COLO829 (cell line): Measurements from ENCODE around the gene SPTLC2.
A peak's percentile ranks its signal among the peaks of the same experiment; 100 is the strongest.

ENCODE experiments used
- DNase-seq: peaks from one replicate; pipeline ENCODE4 v3.0.0; 2012; ENCODE audit warnings: low spot score

Gene SPTLC2

DNA sequence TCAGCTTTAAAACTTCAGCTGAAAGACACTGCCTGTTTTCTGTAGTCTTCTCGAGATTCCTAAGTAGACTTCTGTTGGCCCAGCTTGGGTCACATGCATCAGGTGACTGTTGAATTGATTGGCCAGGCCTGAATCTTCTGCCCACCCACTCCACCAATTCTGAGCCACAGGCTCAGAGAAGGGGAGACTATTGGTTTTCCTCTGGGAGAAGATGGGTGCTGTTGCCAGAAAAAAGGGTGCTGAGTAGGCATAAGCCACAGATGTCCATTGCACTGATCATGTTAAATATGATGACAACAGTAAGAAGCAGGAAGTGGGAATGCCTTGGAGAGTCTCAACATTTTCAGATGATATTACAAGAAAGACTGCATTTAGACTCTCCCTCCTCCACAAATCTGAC, 6.8 kb upstream of the SPTLC2 start:
- no peak for DNase-seq

DNA sequence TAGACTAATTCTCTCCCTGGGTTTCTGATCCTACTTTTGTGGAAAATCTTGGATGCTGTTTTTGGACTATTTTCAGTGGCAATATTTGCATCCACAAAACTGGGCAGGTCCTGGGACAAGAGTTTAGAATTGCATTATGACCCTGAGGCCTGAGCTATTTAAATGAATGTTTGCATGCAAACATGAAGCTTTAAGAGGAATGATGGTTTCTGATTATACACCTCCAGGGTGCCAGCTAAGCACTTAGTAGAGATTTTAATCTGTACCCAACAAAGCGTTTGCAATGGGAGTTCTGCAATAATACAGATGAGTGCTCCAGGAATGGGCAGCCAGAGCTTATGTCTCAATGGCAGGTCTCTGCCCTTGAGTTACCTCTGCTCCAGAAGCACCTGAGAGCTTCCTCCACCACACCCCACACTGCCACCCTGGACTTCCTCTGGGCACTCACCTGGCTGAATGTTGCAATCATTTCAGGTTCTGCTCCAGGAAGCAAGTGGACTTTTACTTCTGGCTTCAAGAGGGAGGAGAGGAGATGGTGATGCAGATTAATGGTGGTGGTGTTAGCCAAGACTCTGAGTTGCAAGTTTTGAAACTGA, 6.0 kb upstream of the SPTLC2 start:
- no peak for DNase-seq

DNA sequence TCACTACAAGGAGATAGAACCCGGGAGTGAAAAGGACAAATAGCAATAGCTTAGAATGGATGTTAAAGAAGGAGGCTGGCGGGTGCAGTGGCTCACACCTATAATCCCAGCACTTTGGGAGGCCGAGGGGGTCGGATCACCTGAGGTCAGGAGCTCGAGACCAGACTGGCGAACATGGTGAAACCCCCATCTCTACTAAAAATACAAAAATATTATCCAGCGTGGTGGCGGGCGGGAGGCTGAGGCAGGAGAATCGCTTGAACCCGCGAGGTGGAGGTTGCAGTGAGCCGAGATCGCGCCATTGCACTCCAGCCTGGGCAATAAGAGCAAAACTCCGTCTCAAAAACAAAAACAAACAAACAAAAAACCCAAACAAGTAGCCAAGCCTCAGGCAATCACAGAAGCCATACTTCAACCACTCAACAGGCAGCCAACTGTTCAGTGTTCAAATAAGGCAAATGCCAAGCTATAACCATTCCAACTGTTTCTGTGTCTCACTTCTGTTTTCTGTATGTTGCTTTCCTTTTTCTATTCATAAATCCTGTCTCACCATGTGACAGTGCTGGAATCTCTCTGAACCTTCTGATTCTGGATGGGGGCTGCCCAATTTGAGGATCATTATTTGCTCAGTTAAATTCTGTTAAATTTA, 3.9 kb upstream of the SPTLC2 start:
- DNase-seq: no peak

DNA sequence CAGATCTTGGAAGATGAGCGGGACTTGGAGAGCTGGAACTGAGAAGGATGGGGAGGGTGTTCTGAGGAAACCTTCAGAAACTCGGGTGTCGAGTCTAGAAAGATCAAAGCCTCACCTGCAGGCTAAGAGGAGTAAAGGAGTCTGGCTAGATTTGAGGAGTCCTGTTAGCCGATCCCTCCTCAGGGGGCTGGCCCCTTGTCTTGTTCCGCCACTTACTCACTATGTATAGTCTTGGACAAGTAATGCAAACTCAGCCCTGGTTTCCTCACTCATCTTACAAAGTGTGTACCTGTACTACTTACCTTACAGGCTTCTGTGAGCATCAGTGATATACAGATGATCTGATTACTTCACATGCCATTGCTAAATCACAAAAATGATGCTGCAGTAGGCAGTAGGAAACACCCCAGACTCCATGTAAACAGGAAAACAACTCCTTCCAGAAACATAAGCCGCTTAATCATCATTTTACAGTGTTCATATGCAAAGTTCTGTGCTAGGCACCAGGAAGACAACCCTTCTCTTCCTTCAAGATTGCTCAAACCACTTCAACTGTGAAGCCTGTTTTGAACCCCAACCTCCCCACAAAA, 2.0 kb upstream of the SPTLC2 start:
- DNase-seq: no peak

DNA sequence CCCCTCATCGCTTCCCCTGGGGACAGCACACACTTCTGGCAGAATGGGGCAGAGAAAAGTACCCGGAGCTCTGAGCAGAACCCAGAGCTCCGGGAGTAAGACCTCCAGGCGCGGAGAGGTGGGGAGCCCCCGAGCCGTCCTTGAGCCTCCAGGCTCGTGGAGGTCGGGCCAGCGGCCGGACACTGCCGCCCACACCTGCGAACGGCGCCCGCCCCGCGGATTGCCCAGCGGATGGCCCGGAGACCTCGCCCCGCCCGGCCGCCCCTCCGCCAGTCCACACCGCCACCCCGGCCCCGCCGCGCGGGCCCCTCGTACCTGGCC, 344 bp downstream of the SPTLC2 start:
- DNase-seq: no peak

DNA sequence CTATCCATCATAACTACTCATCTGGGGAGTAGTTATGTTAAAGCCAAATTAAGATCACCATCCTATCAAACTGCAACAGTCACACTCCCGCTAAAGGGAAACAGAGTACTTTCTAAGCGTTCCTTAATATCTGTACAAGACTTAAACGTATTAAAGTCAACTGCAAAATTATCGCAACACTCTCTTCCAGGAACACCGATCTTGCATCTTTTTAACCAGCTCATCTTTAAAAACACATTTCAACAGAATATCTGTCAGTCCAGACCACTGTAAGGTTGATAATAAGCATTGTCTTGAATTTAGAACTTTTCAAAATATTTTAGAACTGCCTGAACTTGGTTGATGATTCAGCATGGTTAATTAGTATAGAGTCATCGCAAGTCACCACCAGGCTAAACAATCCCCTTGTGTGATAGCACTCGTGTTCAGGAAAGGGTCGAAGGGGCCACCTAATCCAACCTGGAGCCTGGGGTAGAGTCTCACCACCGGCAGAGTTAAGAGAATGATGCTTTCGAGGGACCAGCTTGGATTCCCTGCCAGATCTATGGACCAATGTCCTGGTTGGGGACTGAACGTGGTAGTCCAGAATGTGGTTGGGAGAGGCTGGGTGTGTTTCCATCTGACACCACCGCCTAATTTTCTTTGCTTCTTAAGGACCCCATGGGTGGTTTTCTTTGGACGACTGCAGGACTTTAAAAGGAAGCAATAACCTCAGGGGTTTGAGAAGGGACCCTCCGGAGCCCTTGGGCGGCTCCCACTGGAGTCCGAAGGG, 890 bp downstream of the SPTLC2 start:
- peak; percentile 40 for DNase-seq

DNA sequence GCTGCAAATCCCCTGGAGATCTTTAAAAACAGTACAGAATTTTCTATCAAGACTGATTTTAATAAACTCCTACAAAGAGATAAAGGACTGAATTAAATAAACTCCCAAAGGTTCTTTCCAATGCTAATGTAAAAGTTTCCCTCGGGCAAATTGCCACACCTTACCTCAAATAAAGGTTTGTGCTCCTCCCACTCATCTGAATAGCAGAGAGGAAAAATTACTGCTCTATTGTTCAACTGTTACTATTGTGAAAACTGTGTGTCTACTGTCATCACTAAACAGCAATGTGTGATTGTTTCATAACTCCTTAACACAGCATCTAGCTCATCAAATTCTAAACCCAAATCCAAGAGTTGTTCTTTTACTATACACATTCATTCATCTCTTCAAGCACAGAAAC, 3.2 kb downstream of the SPTLC2 start:
- DNase-seq: no peak

DNA sequence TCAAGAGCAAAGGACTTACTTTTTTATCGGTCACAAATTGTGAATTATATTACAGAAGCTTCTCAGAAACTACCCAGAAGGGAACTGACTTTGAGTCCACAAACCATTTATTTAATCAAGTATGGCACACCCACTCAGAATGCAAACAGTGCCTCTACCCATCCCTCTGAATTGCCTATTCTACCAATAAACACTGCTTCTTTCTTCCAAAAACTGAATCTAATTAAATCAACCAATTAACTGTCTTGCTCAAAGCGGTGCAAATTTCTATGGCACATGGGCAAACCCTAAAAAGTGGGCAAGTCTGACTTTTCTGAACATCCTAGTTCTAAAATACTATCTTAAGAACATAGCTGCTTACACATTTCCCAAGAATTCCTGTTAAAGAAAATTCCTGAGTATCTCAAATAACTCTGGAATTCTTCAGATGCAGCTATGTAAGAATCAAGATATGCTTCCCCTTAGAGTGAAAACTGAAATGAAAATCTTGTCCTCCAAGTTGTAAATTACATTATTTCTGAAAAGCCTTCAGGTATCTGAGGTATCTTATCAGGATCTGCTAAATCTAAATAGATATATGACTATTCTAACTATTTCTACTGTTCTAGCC, 4.3 kb downstream of the SPTLC2 start:
- DNase-seq: no peak

DNA sequence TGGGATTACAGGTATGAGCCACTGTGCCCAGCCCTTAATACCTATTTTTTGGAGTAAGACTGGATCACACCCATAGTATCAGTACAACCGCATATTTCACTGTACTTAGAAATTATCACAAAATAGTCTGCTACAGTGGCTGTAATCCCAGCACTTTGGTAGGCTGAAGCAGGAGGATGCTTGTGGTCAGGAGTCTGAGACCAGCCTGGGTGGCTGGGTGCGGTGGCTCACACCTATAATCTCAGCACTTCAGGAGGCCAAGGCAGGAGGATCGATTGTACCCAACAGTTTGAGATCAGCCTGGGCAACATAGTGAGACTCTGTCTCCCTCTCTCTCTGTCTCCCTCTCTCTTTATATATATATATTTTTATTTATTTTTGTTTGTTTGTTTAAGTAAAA, 5.9 kb downstream of the SPTLC2 start:
- no peak for DNase-seq

DNA sequence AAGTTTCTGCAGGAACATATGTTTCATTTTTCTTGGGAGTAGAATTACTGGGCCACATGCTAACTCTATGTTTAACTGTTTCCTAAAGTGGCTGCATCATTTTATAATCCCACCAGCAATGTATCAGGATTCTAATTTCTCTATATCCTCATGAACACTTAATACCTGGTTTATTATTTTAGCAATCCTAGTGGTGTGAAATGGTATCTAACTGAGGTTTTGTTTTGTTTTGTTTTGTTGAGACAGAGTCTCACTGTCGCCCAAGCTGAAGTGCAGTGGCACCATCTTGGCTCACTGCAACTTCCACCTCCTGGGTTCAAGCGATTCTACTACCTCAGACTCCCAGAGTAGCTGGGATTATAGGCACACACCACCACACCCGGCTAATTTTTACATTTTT, 6.5 kb downstream of the SPTLC2 start:
- no peak for DNase-seq

DNA sequence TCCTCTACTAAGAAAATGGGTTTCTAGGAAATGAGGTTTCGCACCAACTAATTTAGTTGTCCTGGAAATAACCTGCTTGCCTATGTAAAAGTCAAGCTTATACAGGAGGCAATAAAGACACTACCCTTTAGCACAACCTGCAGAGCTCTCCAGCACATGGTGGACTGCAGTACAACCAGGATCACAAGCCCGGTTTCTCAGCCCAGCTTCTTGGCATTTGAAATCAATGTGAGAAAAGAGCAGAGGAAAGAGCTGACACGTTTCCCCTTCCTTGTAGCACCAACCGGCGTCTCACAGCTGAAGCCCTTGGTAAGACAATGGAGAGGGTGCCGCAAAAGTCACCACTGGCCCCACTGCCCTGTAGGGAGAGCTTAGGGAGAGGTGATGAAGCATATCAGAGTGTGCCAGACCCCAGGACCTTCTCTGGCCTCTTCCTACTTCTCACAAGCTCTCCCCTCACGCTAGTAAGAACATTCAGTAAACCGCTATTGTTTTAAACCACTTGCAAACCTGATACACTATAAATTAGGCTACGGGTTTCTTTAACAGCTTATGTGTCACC, 8.6 kb downstream of the SPTLC2 start:
- DNase-seq: no peak

DNA sequence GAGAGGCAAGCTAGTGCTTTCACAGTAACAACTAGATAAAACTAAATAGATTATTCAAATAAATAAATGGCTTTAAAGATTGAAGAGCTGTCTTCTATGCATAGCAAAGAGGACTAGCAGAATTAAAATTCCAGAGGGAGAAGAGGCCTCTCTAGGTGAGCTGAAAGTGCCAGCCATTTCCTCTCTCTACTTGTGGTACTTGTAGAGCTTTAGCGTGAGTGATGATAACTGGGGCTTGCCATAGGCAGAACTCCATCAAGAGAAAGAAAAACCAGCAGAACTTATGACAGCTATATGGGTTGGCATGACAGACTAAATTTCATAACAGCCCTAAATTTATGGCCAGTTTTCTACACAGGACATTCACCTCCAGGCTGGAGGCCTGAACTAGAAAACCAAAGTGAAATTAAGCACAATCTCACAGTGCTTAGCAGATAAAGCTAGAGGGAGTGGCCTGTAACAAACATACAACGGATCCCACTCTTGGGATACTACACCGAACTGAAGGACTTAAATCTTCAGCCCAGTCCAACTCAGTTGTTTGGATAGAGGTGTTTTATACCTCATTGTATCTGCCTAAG, 11.0 kb downstream of the SPTLC2 start:
- no peak for DNase-seq

DNA sequence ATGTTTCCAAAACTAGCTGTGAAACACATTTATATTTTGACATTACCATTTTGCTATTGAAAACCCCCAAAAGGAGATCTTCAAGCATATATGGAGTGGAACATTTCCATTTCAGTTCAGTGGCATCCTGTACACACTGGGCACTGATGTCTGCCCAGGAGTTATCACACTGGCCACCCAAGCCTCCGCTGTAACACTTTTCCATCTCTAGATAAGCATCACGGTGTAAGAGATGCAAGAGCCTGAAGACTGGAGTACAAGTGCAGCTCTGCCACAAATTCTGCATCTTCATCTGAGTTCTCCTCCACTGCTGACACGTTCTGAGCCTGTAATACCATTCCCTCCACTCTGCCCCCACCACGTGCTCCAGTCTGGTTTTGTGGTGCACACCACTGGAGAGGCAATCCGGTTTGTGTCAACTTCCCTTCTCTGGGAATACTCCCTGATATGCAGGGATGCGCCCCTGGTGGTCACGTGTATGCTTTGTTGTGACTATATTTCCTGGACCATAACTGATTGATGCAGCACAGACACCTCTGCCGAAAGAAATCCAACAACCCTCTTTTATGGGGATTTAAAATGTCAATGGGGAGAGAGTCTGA, 12.7 kb downstream of the SPTLC2 start:
- no peak for DNase-seq

DNA sequence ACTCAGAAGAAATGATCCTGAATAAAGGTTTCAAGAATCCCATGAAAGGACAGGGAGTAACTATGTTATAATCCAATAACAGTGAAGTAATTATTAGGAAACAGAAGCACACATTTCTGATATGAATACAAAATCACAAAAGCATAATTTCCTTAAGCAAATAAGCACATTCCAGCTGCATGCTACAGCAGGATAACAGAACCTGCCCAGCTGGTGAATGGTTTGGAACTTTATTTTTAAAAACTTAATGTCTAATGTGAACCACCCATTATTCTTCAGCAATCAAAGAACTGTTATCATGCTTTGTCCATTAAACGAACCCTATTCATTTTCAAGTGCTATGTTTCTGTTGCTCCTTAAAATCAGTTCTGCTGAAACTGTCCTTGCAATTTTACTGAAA, 13.4 kb downstream of the SPTLC2 start:
- no peak for DNase-seq

DNA sequence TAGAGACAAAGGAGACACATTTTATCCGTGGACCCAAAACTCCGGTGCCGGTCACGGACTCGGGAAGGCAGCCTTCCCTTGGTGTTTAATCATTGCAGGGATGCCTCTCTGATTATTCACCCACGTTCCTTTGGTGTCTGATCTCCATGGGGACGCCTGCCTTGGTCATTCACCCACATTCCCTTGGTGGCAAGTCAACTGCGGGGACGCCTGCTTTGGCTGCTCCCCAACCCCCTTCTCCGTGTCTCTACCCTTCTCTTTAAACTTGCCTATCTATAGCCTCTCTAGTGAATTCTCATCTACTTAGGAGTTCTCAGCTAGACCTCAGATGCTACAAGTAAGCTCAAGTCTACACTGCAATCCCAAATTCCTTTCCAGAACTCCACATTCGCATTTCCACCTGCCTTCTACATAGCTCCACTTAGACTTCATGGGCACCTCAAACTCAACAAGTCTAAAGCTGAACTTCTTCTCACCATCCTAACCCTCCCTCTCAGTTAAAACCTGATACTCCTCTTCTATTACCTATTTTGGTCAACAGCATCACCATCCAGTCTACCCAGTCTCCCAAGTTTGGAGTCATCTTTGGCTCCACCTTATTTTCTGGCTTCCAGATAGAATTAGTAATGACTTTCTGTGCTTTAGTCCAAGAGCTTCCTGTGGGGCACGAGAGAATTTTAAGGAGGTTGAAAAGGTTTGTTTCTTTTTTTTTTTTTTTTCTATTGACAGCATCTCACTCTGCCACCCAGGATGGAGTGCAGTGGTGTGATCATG, 14.4 kb downstream of the SPTLC2 start:
- no peak for DNase-seq

DNA sequence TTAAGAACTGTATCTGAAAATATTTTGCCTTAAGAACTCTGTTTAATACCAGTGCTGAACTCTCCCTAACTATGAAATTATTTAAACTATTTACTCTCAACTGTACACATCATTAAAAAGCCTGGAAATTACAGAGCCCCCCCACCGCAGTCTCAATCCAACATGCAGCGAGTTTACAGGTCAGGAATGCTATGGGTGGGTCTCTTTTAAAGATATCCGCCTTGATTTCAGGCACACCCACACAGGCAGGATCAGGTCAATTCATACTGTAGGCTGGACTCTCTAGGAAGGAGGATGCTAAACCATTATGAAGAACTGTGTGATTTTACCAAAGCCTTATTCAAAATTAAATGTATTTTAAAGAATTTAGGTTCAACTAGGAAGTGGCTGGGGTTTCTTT, 16.5 kb downstream of the SPTLC2 start:
- no peak for DNase-seq

DNA sequence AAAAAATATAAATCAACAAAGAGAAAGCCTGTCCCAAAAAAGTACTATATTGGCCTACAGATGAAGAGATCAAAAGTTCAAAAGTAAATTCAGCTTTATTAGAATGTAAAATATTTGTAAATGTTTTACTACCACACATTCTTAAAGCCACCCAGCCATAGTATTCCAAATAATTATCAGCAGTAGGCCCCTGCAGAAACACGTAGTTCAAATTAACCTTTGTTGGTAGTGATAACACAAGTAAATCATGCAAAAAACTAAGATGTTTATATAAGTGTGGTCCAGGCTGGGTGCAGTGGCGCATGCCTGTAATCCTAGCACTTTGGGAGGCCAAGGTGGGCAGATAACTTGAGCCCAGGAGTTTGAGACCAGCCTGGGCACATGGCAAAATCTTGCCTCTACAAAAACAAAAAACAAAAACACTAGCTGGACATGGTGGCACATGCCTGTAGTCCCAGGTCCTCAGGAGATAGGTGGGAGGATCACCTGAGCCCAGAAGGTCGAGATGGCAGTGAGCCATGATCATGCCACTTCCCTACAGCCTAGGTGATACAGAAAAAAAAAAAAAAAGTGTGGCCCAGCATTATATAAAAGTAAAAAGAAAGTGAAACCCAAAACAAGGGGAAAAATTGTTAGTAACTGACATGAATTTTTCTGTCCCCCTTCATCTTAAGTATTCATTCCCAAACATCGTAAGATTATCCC, 17.9 kb downstream of the SPTLC2 start:
- DNase-seq: no peak

DNA sequence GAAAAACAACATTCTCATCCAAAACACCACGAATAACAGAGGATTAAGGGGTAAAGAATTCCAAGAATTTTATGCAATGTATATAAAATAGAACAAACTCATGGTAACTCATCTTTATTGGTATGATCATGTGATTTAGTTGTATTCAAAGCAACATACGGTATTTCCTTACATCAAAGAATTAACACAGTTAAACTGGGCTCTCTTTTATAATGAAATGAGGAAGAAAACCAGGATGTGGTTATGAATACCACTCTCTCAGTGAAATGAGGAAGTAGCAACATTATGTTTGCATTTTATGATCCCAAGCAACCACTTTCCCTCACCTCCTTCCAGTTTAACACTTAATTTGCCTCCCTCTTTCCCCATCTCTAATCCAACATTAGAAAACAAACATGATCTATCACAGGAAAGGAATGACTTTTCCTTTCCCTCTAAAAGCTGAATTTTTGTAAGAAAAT, 22.9 kb downstream of the SPTLC2 start:
- DNase-seq: peak; percentile 52

DNA sequence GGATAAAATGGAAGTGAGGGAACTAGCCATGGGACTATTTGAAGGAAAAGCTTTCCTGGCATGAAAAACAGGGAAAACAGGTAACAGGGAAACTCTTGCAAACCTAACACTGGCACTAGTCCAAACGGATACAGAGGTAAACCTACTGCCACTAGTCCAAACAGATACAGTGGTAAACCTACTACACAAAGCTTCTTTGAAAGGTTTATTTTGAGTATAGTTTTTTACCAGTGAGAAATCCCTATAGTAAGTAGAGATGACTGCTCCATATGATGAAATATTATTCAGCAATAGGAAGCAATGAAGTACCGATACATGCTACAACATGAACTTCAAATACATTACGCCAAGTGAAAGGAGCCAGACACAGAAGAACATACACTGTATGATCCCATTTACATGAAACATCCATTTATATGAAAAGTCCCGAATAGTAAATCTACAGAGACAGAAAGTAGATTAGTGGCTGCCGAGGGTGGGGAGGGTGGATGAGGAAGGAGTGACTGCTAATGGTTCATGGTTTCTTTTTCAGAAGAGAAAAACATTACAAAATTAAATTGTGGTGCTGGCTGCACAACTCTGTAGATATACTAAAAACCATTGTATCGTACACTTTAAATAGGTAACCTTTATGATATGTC, 25.5 kb downstream of the SPTLC2 start:
- DNase-seq: no peak

DNA sequence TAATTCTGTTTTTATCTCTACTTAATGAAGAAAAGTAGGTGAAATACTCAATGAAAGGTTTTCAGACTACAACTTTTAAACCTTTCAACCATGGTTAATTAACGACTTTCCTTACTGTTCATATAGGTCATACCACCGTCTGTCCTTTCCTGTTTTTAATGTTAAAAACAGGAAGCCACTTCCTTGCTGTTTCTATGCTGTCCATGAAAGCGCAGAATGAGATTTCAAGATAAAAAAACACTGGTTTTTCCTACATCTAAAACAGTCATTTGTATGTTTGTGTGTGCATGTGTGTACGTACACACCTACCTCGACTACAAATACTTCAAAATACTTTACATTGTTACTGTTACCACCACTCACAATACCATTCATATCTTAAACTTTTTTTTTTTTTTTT, 27.3 kb downstream of the SPTLC2 start:
- no peak for DNase-seq
